H9 (cell line): ENCODE measurements around the gene SLC12A8. TPM values are rescaled to one million over a fixed set of nuclear protein-coding genes. Genes with fewer than 3 reads are reported as not detected.

Experiments
- DNase-seq: peaks from one replicate; pipeline ENCODE4 v3.0.0-alpha.2; 2017
- H2AFZ ChIP-seq: one replicate; pipeline ENCODE4 v1.6.1; 2013; ENCODE audit warnings: mild to moderate bottlenecking, low read length, control low read depth, moderate library complexity
- H2AK5ac ChIP-seq: 2 replicates; pipeline ENCODE4 v1.6.1; 2013; ENCODE audit warnings: low read length, control low read depth, mixed read lengths; ENCODE audit not compliant: insufficient read length
- H2BK120ac ChIP-seq: one replicate; pipeline ENCODE4 v1.6.1; 2013; ENCODE audit warnings: low read depth, mild to moderate bottlenecking, low read length, control low read depth, inconsistent platforms; ENCODE audit not compliant: poor library complexity, severe bottlenecking
- H2BK12ac ChIP-seq: 2 replicates; pipeline ENCODE4 v1.6.1; 2013; ENCODE audit warnings: low read length, control low read depth, mixed read lengths, low read depth; ENCODE audit not compliant: insufficient read length
- H2BK15ac ChIP-seq: 2 replicates; pipeline ENCODE4 v1.6.1; 2013; ENCODE audit warnings: low read depth, low read length, control low read depth
- H2BK20ac ChIP-seq: one replicate; pipeline ENCODE4 v1.6.1; 2013; ENCODE audit warnings: low read depth, mild to moderate bottlenecking, low read length, control low read depth, inconsistent platforms; ENCODE audit not compliant: poor library complexity, severe bottlenecking
- H2BK5ac ChIP-seq: 2 replicates; pipeline ENCODE4 v1.6.1; 2013; ENCODE audit warnings: low read length, control low read depth, mixed read lengths; ENCODE audit not compliant: insufficient read length
- H3K14ac ChIP-seq: 2 replicates; pipeline ENCODE4 v1.6.1; 2013; ENCODE audit warnings: low read length, control low read depth; ENCODE audit not compliant: insufficient read depth
- H3K18ac ChIP-seq: 2 replicates; pipeline ENCODE4 v1.6.1; 2013; ENCODE audit warnings: low read depth, mild to moderate bottlenecking, mixed read lengths, low read length, control low read depth; ENCODE audit not compliant: insufficient read length
- H3K23ac ChIP-seq: 2 replicates; pipeline ENCODE4 v1.6.1; 2013; ENCODE audit warnings: low read length, control low read depth, mixed read lengths, low read depth; ENCODE audit not compliant: insufficient read length
- H3K23me2 ChIP-seq: 2 replicates; pipeline ENCODE4 v1.6.1; 2013; ENCODE audit warnings: low read depth, mild to moderate bottlenecking, mixed read lengths, low read length, control low read depth; ENCODE audit not compliant: insufficient read length, poor library complexity, severe bottlenecking
- H3K27ac ChIP-seq: 2 replicates; pipeline ENCODE4 v1.5.1; 2013; ENCODE audit warnings: low read length, control low read depth, mixed read lengths, low read depth; ENCODE audit not compliant: insufficient read length
- H3K27me3 ChIP-seq: 2 replicates; pipeline ENCODE4 v1.6.1; 2013; ENCODE audit warnings: low read length, control low read depth, inconsistent platforms; ENCODE audit not compliant: insufficient read depth
- H3K4ac ChIP-seq: 2 replicates; pipeline ENCODE4 v1.6.1; 2013; ENCODE audit warnings: low read depth, mild to moderate bottlenecking, control low read depth, inconsistent platforms, low read length, moderate library complexity
- H3K4me1 ChIP-seq: 2 replicates; pipeline ENCODE4 v1.6.1; 2013; ENCODE audit warnings: low read length, control low read depth, inconsistent platforms; ENCODE audit not compliant: insufficient read depth
- H3K4me2 ChIP-seq: 2 replicates; pipeline ENCODE4 v1.6.1; 2013; ENCODE audit warnings: low read length, control low read depth, mixed read lengths; ENCODE audit not compliant: insufficient read length, insufficient read depth
- H3K56ac ChIP-seq: 2 replicates; pipeline ENCODE4 v1.6.1; 2013; ENCODE audit warnings: low read depth, mild to moderate bottlenecking, mixed read lengths, low read length, control low read depth; ENCODE audit not compliant: insufficient read length
- H3K79me1 ChIP-seq: 2 replicates; pipeline ENCODE4 v1.6.1; 2013; ENCODE audit warnings: low read depth, mild to moderate bottlenecking, moderate library complexity, low read length, control low read depth, inconsistent platforms; ENCODE audit not compliant: insufficient read depth, poor library complexity, severe bottlenecking
- H3K79me2 ChIP-seq: 2 replicates; pipeline ENCODE4 v1.6.1; 2013; ENCODE audit warnings: low read length, control low read depth, inconsistent platforms; ENCODE audit not compliant: insufficient read depth
- H3K9ac ChIP-seq: 2 replicates; pipeline ENCODE4 v1.6.1; 2013; ENCODE audit warnings: low read length, control low read depth, mixed read lengths; ENCODE audit not compliant: insufficient read length; ENCODE audit errors: extremely low read depth
- H3K9me3 ChIP-seq: one replicate; pipeline ENCODE4 v1.6.1; 2013; ENCODE audit warnings: low read depth, low read length, inconsistent platforms; ENCODE audit not compliant: control insufficient read depth
- H3T11ph ChIP-seq: one replicate; pipeline ENCODE4 v1.6.1; 2013; ENCODE audit warnings: mild to moderate bottlenecking, low read length, control low read depth, inconsistent platforms
- H4K20me1 ChIP-seq: one replicate; pipeline ENCODE4 v1.6.1; 2013; ENCODE audit not compliant: control insufficient read depth, insufficient read length, insufficient read depth
- H4K5ac ChIP-seq: 2 replicates; pipeline ENCODE4 v1.6.1; 2013; ENCODE audit warnings: low read depth, mild to moderate bottlenecking, mixed read lengths, low read length, control low read depth; ENCODE audit not compliant: insufficient read length
- H4K8ac ChIP-seq: replicated peaks from 2 replicates; pipeline ENCODE4 v1.6.1; 2013; ENCODE audit warnings: low read length, control low read depth, mixed read lengths, low read depth; ENCODE audit not compliant: insufficient read length
- H4K91ac ChIP-seq: 2 replicates; pipeline ENCODE4 v1.6.1; 2013; ENCODE audit warnings: low read depth, mild to moderate bottlenecking, moderate library complexity, mixed read lengths, low read length, control low read depth; ENCODE audit not compliant: insufficient read length
- H3K27ac Mint-ChIP-seq, 3 experiments: 2 replicates in 2 of 3; 3 replicates in 1 of 3; pipeline ENCODE4 v1.8.0; 2020 to 2021; ENCODE audit warnings: mixed read lengths in 3 of 3, mild to moderate bottlenecking in 1 of 3, moderate library complexity in 1 of 3
- H3K27me3 Mint-ChIP-seq: 2 replicates; pipeline ENCODE4 v1.8.0; 2021; ENCODE audit warnings: low read depth, mild to moderate bottlenecking, moderate library complexity, mixed read lengths
- H3K36me3 Mint-ChIP-seq, 3 experiments: 2 replicates in 2 of 3; 3 replicates in 1 of 3; pipeline ENCODE4 v1.8.0; 2020 to 2021; ENCODE audit warnings: low read depth in 3 of 3, mixed read lengths in 3 of 3; ENCODE audit not compliant: insufficient read depth in 1 of 3
- H3K4me1 Mint-ChIP-seq, 2 experiments: 2 replicates each; pipeline ENCODE4 v1.8.0; 2020; ENCODE audit warnings: mixed read lengths in 2 of 2
- H3K4me3 Mint-ChIP-seq, 2 experiments: 2 replicates in 1 of 2; 3 replicates in 1 of 2; pipeline ENCODE4 v1.8.0; 2020 to 2021; ENCODE audit warnings: mild to moderate bottlenecking in 2 of 2, mixed read lengths in 2 of 2, moderate library complexity in 1 of 2
- H3K9me3 Mint-ChIP-seq, 2 experiments: 2 replicates in 1 of 2; 3 replicates in 1 of 2; pipeline ENCODE4 v1.8.0; 2020; ENCODE audit warnings: mild to moderate bottlenecking in 2 of 2, mixed read lengths in 2 of 2, moderate library complexity in 1 of 2
- CTCF ChIP-seq: fragments of 200-600 bp; sonication (generic); conservative IDR thresholded peaks from 3 replicates; pipeline ENCODE4 v1.8.0; 2021; ENCODE audit warnings: antibody characterized with exemption, mild to moderate bottlenecking
- WGBS: extraction: QIAGEN DNeasy Blood & Tissue Kit; methylation state at CpG from one replicate; pipeline ENCODE4 v1.1.7; 2013; ENCODE audit warnings: missing lambda C conversion rate, low lambda C conversion rate, mixed read lengths; ENCODE audit not compliant: insufficient read length; ENCODE audit errors: extremely low coverage; 5-methylcytosine and 5-hydroxymethylcytosine counted together
- total RNA-seq: library from RNA; stranded (reverse); gene quantifications from 2 replicates; pipeline ENCODE4 v1.2.1, GENCODE V29; 2021

Gene SLC12A8
- total RNA-seq, 1 experiment from 2014 or later = 8.2 TPM

GRCh38 chr3:125231895-125232294, 19.3 kb upstream of the SLC12A8 start:
- Histone ChIP-seq H3K79me2 (no peaks in the 10 kb centered on the region), H2BK15ac (no peak overlapping the region), H3K14ac (no peak overlapping the region), H3T11ph (no peak overlapping the region), H3K18ac (no peak overlapping the region), H2BK12ac (no peak overlapping the region), H3K4me1 (peaks cover 4% of the 10 kb centered on the region; the same call in 1 of the 2 replicates), H4K91ac (no peak overlapping the region), H3K9ac (no peak overlapping the region), H3K4ac (no peak overlapping the region), H3K4me2 (no peak overlapping the region), H3K23ac (no peak overlapping the region), H3K9me3 (no peaks in the 10 kb centered on the region), H3K23me2 (no peaks in the 10 kb centered on the region), H3K27ac (no peak overlapping the region), H2AFZ (no peak overlapping the region), H2BK20ac (no peak overlapping the region), H4K20me1 (no peaks in the 10 kb centered on the region), H3K56ac (no peak overlapping the region), H2AK5ac (no peak overlapping the region), H4K8ac (no peak overlapping the region), H2BK120ac (no peak overlapping the region), H2BK5ac (no peak overlapping the region), H4K5ac (no peak overlapping the region), H3K27me3 (no peaks in the 10 kb centered on the region), H3K79me1 (no peaks in the 10 kb centered on the region)
- no peak for DNase-seq
- H3K27me3 Mint-ChIP-seq = no peaks in the 10 kb centered on the region
- no peak for TF ChIP-seq CTCF
- no peak overlapping the region for H3K4me3 Mint-ChIP-seq
- H3K36me3 Mint-ChIP-seq = peaks cover 4 to 17% (median 15%) of the 10 kb centered on the region in 3 experiments; a peak in 5 of 7 replicates
- peaks cover 6 to 11% of the 10 kb centered on the region in 2 experiments for H3K4me1 Mint-ChIP-seq
- no peaks in the 10 kb centered on the region for H3K9me3 Mint-ChIP-seq
- WGBS = no CpG with 5 or more reads among the region's 3 CpGs
- H3K27ac Mint-ChIP-seq = no peak overlapping the region
